GDM1 (cell line): ENCODE data around the gene MAN1C1.
"Not testable (repeated sequence)": the region's sequence is repeated elsewhere in the genome, so short reads cannot be mapped to it uniquely, and the experiment has no call there.

ENCODE experiments used
- DNase-seq: peaks from one replicate; lab custom pipeline; 2025; lab: John Stamatoyannopoulos, UW

The MAN1C1 gene

DNA sequence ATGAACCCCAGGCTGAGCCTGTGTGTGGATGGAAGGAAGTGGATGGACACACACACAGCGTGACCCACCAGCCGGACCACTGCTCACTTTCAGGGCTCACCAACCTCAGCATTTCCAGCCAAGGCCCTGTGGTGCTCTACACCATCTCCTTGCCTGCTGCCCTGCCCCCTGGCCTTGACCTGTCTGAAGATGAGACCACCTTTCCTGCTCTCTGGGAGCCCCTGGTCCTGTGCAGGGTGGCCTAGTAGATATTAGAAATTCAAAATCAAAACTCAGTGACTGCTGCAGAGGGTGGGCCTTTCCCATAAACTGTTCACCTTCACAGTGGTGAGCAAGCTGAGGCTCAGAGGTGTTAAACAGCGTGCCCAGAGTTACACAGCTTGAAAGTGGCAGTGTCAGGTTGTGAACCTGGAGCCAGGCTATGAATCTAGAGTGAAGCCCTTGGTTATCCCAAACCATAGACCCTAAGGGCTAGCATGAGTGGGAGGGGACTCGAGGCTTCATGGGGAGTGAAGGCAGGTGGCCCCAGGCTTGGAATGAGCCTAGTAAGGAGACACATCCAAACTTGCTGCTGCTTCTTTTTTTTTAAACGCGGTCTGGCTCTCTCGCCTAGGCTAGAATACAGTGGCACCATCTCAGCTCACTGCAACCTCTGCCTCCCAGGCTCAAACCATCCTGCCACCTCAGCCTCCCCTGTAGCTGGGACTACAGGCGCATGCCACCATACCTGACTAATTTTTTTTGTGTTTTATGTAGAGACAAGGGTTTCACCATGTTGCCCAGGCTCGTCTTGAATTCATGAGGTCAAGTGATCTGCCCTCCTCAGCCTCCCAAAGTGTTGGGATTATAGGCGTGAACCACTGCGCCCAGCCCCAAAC, 41.5 kb downstream of the MAN1C1 start:
- no peak for DNase-seq

DNA sequence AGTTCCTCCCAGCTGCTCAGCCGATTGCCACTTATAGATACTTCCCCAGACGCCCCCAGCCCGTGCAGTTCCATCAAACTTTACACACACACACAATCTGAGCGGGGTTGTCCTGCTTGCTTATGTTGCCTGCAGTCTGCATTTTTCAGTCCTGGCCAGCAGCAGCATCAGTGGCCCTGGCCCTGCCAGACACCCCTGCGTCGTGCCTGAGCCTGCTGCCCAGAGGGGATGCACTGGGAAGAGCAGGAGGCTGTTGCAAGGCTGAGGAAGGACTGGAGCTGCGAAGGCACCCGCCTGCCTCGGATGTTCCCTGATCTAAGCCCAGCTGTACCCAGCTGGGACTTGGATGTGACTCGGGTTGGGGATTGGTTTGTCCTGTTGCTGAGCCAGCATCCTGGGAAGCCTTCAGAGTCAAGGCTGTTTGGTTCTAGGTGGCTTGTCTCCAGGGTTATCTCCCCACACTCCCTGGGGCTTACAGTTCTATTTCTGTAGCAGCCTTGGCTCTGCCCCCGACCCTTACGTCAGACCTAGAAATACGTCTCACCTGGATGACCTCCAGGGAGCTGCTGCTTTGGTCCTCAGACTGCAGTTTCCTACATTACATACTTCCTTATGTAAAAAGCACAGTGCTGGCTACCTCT, 42.3 kb downstream of the MAN1C1 start:
- no peak for DNase-seq

- DNase-seq, result no peak
These were observed 44.6 kb downstream of the MAN1C1 start for GRCh38 chr1:25661043-25661815.

DNA sequence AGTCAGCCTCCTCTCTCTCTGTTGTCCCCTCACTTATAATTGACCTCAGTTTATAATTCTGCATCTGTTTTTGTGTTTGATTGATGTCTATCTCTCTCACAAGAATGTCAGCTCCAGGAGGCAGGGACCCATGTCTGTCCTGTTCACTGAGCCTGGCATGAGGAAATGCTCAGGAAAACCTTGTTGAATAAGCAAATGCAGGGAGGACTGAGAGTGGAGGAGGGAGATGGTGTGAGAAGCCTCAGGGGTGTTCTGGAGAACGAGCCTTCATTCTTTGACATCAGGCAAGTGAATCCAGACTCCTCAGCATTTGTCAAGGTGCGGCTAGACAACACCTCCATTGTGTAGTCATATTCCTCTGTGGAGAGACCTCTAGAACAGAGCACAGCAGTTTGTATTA, 45.5 kb downstream of the MAN1C1 start:
- no peak for DNase-seq

GRCh38 chr1:25662959-25663358, 46.4 kb downstream of the MAN1C1 start:
- DNase-seq, result not testable (repeated sequence)

- no peak for DNase-seq
These were observed 48.0 kb downstream of the MAN1C1 start for GRCh38 chr1:25664357-25665199.

GRCh38 chr1:25666460-25666859, 49.9 kb downstream of the MAN1C1 start:
- no peak for DNase-seq

- DNase-seq, result no peak
These were observed 52.5 kb downstream of the MAN1C1 start for GRCh38 chr1:25668931-25669573.

- DNase-seq, result no peak
These were observed 53.4 kb downstream of the MAN1C1 start for GRCh38 chr1:25669781-25670567.

DNA sequence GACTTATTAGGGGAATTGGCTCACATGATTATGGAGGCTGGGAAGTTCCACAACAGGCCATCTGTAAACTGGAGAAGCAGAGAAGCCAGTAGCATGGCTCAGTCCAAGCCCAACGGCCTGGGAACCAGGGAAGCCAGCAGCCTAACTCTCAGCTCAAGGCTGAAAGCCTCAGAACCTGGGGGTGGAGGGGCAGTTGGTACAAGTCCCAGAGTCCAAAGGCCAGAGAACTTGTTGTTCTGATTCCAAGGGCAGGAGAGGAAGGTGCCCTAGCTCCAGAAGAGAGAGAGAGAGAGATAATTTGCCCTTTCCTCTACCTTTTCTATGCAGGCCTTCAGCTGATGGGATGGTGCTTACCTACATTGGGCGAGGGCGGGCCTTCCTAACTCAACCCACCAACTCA, 55.3 kb downstream of the MAN1C1 start:
- no peak for DNase-seq

DNA sequence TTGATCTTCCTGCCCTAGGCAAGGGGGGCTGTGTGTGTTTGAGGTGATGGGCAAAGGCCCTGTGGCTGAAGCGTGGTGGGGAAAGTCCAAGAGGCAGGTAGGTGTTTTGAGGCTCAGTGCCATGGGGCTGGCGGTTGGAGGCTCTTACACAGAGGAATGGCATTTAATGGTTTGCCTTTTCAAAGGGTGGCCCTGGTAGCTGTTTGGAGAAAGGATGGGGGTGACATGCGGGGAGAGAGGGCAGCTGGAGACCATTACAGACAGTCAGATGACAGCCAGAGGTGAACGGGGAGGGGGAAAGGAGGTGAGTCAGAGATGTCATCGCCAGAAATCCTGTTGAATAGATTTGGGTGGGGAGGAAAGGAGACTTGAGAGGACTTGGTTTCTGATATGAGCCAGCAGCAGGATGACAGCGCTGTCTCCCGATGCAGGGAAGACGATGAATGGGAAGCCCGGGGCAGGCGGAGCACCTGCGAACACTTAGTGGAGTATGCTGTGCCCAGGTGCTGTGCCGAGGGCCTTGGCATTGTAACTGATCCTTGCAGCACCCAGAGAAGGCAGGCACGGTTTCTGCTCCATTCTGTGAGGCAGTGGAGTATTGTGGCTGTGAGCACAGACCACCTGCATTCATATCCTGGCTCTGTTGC, 56.3 kb downstream of the MAN1C1 start:
- no peak for DNase-seq

DNA sequence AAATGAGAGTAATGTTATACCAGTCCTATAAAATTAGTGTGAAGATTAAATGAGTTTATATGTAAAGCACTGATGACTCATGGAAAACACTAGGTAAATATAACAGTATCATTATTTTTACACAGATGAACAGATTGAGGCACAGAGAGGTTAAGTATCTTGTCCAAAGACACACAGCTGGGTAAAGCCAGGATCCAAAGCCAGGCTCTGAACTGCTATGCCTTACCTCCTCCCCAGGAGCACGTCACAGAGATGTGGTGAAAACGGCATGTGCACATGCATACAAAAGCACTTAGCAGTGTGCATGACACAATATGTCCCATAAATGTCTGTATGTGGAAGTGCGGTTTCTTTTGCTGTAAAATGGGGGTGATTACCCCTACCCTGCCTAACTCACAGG, 56.9 kb downstream of the MAN1C1 start:
- DNase-seq, result no peak

DNA sequence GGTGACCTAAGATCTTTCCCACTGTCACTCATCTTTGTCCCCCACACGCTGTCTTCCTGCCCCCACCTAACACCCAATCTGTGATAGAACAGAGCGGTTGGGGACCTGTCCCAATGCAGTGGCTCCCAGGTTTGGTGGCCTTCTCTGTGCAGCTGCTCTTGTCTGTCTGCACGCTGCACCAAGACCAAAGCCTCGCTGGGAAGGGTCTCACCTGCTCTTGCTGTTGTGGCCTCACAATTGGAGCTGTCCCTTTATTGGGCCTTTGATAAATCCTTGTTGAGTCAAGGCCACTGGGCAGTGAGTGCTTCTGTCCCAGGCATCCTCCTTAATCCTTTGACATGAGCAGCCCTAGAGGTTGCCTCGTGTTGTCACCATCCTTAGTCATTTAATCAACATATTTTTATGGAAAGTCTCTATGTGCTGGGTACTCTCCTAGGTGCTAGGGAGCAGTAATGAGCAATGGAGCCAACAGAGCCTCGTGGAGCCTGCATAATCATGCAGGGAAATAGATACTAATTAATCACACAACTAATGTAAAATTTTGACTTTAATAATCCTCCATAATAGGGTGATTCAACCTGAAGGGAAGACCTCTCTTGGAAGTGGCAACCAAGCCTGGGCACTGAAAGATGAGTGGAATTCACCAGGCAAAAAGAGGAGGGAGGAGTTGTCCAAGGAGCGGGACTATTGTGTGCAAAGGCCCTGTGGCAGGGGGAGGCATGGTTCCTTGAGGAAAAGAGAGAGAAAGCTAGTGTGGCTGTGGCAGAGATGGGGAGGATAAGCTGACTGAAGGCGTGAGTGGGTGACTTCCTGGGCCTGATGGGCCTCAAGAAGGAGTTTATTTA, 57.6 kb downstream of the MAN1C1 start:
- DNase-seq, result no peak

GRCh38 chr1:25674807-25675084, 58.2 kb downstream of the MAN1C1 start:
- no peak for DNase-seq

DNA sequence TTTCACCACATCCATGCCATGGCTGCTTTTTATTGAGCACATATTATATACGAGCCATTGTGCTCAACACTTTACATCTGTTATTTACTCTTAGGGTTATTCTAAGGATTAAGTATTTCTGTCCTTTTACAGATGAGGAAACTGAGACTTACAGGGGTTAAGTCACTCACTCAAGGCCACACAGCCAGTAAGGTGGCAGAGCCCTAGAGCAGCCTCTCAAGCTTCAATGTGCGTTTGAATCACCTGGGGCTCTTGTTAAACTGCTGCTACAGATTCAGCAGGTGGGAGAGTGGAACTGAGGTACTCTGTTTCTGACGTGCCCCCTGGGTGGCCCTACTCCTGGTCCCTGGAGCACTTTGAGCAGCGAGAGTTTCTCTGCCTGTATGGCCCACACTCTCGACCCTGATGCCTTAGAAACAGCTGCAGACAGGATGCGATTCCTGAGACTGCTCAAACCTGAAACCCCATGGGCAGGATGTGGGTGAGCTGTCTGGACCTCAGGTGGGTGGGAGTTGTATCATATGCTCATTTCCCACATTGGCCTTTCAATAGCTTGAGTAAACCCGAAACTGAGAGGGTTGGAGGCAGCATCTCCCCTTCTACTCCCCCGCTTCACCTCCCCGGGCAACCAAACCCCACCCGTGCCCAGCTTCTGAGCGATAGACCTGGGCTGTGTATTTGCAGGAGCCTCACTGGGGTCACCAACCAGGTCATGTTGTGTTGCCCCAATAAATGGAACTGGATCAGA, 59.3 kb downstream of the MAN1C1 start:
- DNase-seq, result no peak

- DNase-seq, result no peak
These were observed 59.9 kb downstream of the MAN1C1 start for GRCh38 chr1:25676488-25676887.

DNA sequence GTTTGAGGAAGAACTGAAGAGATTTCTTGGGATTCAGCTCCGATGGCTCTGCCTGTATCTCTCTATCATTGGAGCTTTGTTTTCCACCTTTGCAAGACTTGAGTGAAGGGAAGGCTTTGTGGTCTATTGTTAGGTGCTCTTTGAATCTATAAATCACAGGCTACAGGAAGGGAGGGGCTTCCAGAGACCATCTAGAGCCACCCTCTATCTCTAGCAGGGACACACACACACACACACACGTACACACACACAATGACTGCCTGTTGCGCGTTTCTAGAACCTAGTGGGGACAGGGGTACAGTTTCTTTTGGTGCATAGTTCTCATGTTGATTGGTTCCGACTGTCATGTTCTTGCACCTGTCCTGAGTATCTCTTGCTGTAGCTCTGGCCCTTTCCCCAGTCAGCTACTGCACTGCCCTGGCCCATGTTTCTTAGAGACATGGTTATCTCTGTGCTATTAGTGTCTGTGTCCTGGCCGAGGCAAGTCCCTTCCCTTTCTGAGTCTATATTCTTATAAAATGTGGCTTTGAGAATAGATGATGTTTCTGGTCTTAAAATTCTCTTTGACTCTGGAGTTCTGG, 60.7 kb downstream of the MAN1C1 start:
- DNase-seq, result no peak

GRCh38 chr1:25679171-25679570, 62.6 kb downstream of the MAN1C1 start:
- DNase-seq, result no peak
